Spleen (tissue), 7 donors: ENCODE measurements around the gene RYR2.

Source experiments
- POLR2AphosphoS5 ChIP-seq, 3 donors: sonication (generic); formaldehyde crosslinking; IDR thresholded peaks; one replicate each; pipeline ENCODE4 v1.5.1; 2017; ENCODE audit warnings: antibody characterized with exemption in 3 of 3
- TF ChIP-seq, protein P1 (sequence below), 11 experiments: fragments of 200-600 bp in 7 of 11; fragments of 450-650 bp in 4 of 11; sonication (generic) in 4 of 11; IDR thresholded peaks in 8 of 11; conservative IDR thresholded peaks in 3 of 11; 1 replicate in 7 of 11; 2 replicates in 4 of 11; pipeline versions ENCODE4 v1.4.0 to v1.8.0; 2016 to 2021; ENCODE audit warnings: antibody characterized with exemption in 11 of 11, inconsistent platforms in 4 of 11, mild to moderate bottlenecking in 1 of 11
- donor health status: DM: no; HTN: no; CAD: no; lungs with moderate emphysema.
- donor health status: DM: no; HTN: no; CAD: no.
- donor health status: DM: no; HTN: no; CAD: no.

DNA sequence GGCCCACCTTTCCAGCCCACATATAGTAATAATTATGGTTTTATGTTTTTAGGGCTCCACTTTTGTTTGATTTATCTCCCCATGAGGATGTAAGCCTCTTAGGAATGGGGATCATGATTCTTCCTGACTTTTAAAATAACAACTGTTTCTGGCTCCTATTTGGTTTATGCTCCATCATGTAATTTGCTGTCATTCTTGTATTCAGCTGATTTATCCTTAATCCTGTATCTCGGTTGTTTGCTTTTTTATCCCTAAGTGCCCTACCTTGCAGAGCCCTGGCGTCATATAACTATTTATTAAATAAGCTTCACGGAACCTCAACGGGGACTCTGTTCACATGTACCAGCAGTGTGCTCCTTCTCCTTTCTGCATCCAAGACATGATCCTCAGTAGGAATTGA is 70.7 kb downstream of the RYR2 start:
- TF ChIP-seq, protein P1, sequence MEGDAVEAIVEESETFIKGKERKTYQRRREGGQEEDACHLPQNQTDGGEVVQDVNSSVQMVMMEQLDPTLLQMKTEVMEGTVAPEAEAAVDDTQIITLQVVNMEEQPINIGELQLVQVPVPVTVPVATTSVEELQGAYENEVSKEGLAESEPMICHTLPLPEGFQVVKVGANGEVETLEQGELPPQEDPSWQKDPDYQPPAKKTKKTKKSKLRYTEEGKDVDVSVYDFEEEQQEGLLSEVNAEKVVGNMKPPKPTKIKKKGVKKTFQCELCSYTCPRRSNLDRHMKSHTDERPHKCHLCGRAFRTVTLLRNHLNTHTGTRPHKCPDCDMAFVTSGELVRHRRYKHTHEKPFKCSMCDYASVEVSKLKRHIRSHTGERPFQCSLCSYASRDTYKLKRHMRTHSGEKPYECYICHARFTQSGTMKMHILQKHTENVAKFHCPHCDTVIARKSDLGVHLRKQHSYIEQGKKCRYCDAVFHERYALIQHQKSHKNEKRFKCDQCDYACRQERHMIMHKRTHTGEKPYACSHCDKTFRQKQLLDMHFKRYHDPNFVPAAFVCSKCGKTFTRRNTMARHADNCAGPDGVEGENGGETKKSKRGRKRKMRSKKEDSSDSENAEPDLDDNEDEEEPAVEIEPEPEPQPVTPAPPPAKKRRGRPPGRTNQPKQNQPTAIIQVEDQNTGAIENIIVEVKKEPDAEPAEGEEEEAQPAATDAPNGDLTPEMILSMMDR (IDR thresholded peaks at IDR 0.05 in 8 of 11, conservative IDR thresholded peaks at IDR 0.05 in 3 of 11), result no peak
- no peak for TF ChIP-seq POLR2AphosphoS5 (IDR thresholded peaks at IDR 0.05)
